SK-N-MC (cell line): ENCODE measurements around the gene RGS3.

Experiments
- EZH2 ChIP-seq: fragments of 200-600 bp; sonication (generic); IDR thresholded peaks from one replicate; pipeline ENCODE4 v1.6.1; 2017; ENCODE audit warnings: antibody characterized with exemption
- FOXP2 ChIP-seq: optimal IDR thresholded peaks from 2 replicates; pipeline ENCODE3; 2011; ENCODE audit warnings: mild to moderate bottlenecking, moderate library complexity; ENCODE audit not compliant: insufficient read depth; ENCODE audit errors: extremely low read length, control extremely low read depth
- POLR2AphosphoS5 ChIP-seq: IDR thresholded peaks from 2 replicates; pipeline ENCODE4 v1.6.1; 2012; ENCODE audit warnings: mild to moderate bottlenecking, low read depth, low read length, borderline replicate concordance

DNA sequence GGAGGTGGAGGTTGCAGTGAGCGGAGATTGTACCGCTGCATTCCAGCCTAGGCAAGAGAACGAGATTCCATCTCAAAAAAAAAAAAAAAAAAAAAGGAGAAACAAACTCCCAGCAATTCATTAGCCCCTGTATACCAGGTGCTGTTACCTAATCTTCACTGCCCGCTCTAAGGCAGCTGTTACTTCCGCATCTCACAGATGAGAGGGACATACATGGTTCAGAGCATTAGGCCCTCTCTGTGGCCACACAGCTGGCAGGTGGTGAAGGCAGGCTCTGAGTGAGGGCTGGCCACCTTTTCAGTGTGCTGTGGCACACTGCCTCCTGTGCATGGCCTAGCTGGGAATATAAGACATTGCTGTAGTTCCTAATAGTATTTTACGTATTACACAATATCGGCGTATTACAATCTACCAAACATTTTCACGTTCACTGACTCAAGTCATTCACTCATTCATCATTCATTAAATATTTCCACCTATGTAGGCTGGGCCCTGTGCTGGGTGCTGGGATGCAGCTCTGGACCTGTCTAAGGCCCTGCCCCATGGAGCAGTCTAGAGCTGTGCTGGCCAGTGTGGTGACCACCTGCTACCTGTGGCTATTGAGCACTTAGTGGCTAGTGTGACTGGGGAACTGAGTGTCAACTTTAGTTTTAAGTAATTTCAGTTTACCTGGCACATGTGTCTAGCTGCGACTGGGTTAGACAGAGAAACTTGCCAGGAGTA is 35.8 kb downstream of the RGS3 start:
- TF ChIP-seq EZH2 (no peak), POLR2AphosphoS5 (no peak), FOXP2 (no peak)
